ENCODE measurements around the gene AQP6.
A peak's percentile ranks its signal among the peaks of the same experiment; 100 is the strongest.

Gene AQP6

GRCh38 chr12:49955899-49956662 lies 16.7 kb upstream of the AQP6 start:
- in situ Hi-C loops (cut with HindIII; ENCODE audit: low sequenced_read_pairs) = no loop called here
- H3K4me3 ChIP-seq (ENCODE audit: low read depth, low read length) = no peak overlapping the region
- no peak for DNase-seq (ENCODE audit: low read depth, low spot score)
- TF ChIP-seq CTCF (IDR thresholded peaks at IDR 0.05; ENCODE audit: low read depth, low read length) = no peak

- DNase-seq (ENCODE audit: low read depth, low spot score) = no peak
- TF ChIP-seq CTCF (IDR thresholded peaks at IDR 0.05; ENCODE audit: low read depth, low read length) = no peak
- in situ Hi-C loops (cut with HindIII; ENCODE audit: low sequenced_read_pairs) = no loop called here
- H3K4me3 ChIP-seq (ENCODE audit: low read depth, low read length) = no peak overlapping the region
These were observed 15.8 kb upstream of the AQP6 start for GRCh38 chr12:49956663-49957569.

GRCh38 chr12:49957570-49957967 lies 15.2 kb upstream of the AQP6 start:
- TF ChIP-seq CTCF (IDR thresholded peaks at IDR 0.05; ENCODE audit: low read depth, low read length) = no peak
- in situ Hi-C loops (cut with HindIII; ENCODE audit: low sequenced_read_pairs) = no loop called here
- no peak for DNase-seq (ENCODE audit: low read depth, low spot score)
- no peak overlapping the region for H3K4me3 ChIP-seq (ENCODE audit: low read depth, low read length)

- in situ Hi-C loops (cut with HindIII; ENCODE audit: low sequenced_read_pairs) = no loop called here
These were observed 12.9 kb upstream of the AQP6 start for GRCh38 chr12:49959685-49960473.

GRCh38 chr12:49960474-49961110 lies 12.2 kb upstream of the AQP6 start:
- in situ Hi-C loops (cut with HindIII; ENCODE audit: low sequenced_read_pairs) = no loop called here
- TF ChIP-seq CTCF (IDR thresholded peaks at IDR 0.05; ENCODE audit: low read depth, low read length) = no peak
- no peak for DNase-seq (ENCODE audit: low read depth, low spot score)
- H3K4me3 ChIP-seq (ENCODE audit: low read depth, low read length) = no peak overlapping the region

More at GRCh38 chr12:49959685-49960473, 12.9 kb upstream of the AQP6 start:
- no peak for TF ChIP-seq CTCF (IDR thresholded peaks at IDR 0.05; ENCODE audit: low read depth, low read length)
- peak; percentile 22 for DNase-seq (ENCODE audit: low read depth, low spot score)
- H3K4me3 ChIP-seq (ENCODE audit: low read depth, low read length) = no peak overlapping the region
